HEK293 (cell line): ENCODE data around the gene MAPK8IP3.

Experiments
- CTCF ChIP-seq: fragments of 450-650 bp; formaldehyde crosslinking; IDR thresholded peaks from 2 replicates; pipeline ENCODE4 v1.5.1; 2016; ENCODE audit warnings: missing biosample characterization, missing genetic modification characterization
- FEZF1 ChIP-seq: fragments of 450-650 bp; formaldehyde crosslinking; IDR thresholded peaks from 2 replicates; pipeline ENCODE4 v1.5.1; 2016; ENCODE audit warnings: missing biosample characterization, missing genetic modification characterization
- IKZF3 ChIP-seq: fragments of 450-650 bp; IDR thresholded peaks from 2 replicates; pipeline ENCODE4 v1.5.0; 2018; ENCODE audit warnings: missing biosample characterization, mild to moderate bottlenecking, missing genetic modification characterization, moderate library complexity
- KLF10 ChIP-seq: fragments of 450-650 bp; IDR thresholded peaks from 2 replicates; pipeline ENCODE4 v1.5.1; 2018; ENCODE audit warnings: missing biosample characterization, mild to moderate bottlenecking, missing genetic modification characterization
- PBX3 ChIP-seq: sonication (generic); formaldehyde crosslinking; IDR thresholded peaks from 2 replicates; pipeline ENCODE4 v1.8.1; 2022; ENCODE audit warnings: mild to moderate bottlenecking, moderate library complexity, missing genetic modification reagents
- SCRT2 ChIP-seq: fragments of 450-650 bp; formaldehyde crosslinking; IDR thresholded peaks from 2 replicates; pipeline ENCODE4 v1.5.1; 2016; ENCODE audit warnings: missing biosample characterization, missing genetic modification characterization
- ZBTB49 ChIP-seq: fragments of 450-650 bp; formaldehyde crosslinking; IDR thresholded peaks from 2 replicates; pipeline ENCODE4 v1.5.1; 2016; ENCODE audit warnings: missing biosample characterization, missing genetic modification characterization, low read depth
- ZNF214 ChIP-seq: fragments of 450-650 bp; formaldehyde crosslinking; IDR thresholded peaks from 2 replicates; pipeline ENCODE4 v1.5.1; 2017; ENCODE audit warnings: missing biosample characterization, mild to moderate bottlenecking, missing genetic modification characterization, borderline replicate concordance
- ZNF362 ChIP-seq: fragments of 450-650 bp; formaldehyde crosslinking; IDR thresholded peaks from 2 replicates; pipeline ENCODE4 v1.5.1; 2016; ENCODE audit warnings: missing biosample characterization, missing genetic modification characterization
- ZNF596 ChIP-seq: fragments of 450-650 bp; IDR thresholded peaks from 2 replicates; pipeline ENCODE4 v1.5.0; 2018; ENCODE audit warnings: missing biosample characterization, mild to moderate bottlenecking, missing genetic modification characterization, moderate library complexity
- ZNF626 ChIP-seq: fragments of 450-650 bp; sonication (Bioruptor Pico); formaldehyde crosslinking; IDR thresholded peaks from 2 replicates; pipeline ENCODE4 v1.5.1; 2018; ENCODE audit warnings: missing biosample characterization, missing genetic modification characterization, inconsistent platforms
- ZNF785 ChIP-seq: fragments of 450-650 bp; formaldehyde crosslinking; IDR thresholded peaks from 2 replicates; pipeline ENCODE4 v1.5.1; 2016; ENCODE audit warnings: missing biosample characterization, missing genetic modification characterization
- TF ChIP-seq, protein P1 (sequence below): fragments of 450-650 bp; formaldehyde crosslinking; IDR thresholded peaks from 2 replicates; pipeline ENCODE4 v1.5.1; 2017; ENCODE audit warnings: missing biosample characterization, mild to moderate bottlenecking, missing genetic modification characterization, moderate library complexity

- TF ChIP-seq ZNF214 (tag by site-specific recombination) (no peak), KLF10 (no peak), IKZF3 (tag by site-specific recombination) (no peak), SCRT2 (tag by site-specific recombination) (no peak), ZNF596 (tag by site-specific recombination) (no peak), PBX3 (CRISPR knock-in tag) (no peak), CTCF (no peak), ZNF362 (tag by site-specific recombination) (no peak), FEZF1 (tag by site-specific recombination) (no peak), ZNF626 (tag by site-specific recombination) (no peak), ZNF785 (no peak), ZBTB49 (no peak)
- TF ChIP-seq, protein P1, sequence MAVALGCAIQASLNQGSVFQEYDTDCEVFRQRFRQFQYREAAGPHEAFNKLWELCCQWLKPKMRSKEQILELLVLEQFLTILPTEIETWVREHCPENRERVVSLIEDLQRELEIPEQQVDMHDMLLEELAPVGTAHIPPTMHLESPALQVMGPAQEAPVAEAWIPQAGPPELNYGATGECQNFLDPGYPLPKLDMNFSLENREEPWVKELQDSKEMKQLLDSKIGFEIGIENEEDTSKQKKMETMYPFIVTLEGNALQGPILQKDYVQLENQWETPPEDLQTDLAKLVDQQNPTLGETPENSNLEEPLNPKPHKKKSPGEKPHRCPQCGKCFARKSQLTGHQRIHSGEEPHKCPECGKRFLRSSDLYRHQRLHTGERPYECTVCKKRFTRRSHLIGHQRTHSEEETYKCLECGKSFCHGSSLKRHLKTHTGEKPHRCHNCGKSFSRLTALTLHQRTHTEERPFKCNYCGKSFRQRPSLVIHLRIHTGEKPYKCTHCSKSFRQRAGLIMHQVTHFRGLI (tag by site-specific recombination), result no peak
These were observed 28.1 kb downstream of the MAPK8IP3 start for GRCh38 chr16:1734123-1734522.
